Fibroblast of skin of back (primary cell): ENCODE measurements around the gene CERS6.
"Not testable (repeated sequence)": the region's sequence is repeated elsewhere in the genome, so short reads cannot be mapped to it uniquely, and the experiment has no call there.

Source experiments
- DNase-seq: peaks from one replicate; pipeline ENCODE4 v3.0.0-alpha.2; 2013

Gene CERS6

DNA sequence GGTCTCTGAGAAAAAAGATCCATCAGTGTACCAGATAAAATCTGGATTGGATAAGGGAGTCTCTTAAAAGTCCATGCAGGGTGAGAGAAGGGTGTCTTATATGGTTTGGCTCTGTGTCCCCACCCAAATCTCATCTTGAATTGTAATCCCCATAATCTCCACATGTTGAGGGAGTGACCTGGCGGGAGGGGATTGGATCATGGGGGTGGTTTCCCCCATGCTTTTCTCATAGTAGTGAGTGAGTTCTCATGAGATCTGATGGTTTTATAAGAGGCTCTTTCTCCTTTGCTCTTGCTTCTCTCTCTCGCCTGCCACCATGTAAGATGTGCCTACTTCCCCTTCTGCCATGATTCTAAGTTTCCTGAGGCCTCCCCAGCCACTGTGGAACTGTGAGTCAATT, 46.8 kb downstream of the CERS6 start:
- DNase-seq: not testable (repeated sequence)

GRCh38 chr2:168503901-168504300, 47.8 kb downstream of the CERS6 start:
- no peak for DNase-seq

DNA sequence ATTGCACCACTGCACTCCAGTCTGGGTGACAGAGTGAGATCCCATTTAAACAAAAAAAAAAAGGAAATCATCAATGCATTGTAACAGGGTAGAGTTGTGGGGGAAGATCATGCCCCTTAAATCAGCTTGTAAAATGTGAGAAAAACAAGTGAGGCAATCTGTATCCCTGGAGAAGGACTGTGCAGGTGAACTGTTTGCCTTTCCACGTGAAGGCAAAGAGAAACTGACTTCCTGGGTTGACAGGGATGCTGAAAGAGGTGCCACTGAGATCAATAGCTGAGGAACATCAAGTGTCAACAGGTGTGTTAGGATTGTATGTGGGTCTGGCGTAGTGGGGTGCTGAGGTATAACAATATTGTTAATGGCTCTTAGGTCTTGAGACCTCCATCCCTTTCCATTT, 48.3 kb downstream of the CERS6 start:
- DNase-seq: no peak

DNA sequence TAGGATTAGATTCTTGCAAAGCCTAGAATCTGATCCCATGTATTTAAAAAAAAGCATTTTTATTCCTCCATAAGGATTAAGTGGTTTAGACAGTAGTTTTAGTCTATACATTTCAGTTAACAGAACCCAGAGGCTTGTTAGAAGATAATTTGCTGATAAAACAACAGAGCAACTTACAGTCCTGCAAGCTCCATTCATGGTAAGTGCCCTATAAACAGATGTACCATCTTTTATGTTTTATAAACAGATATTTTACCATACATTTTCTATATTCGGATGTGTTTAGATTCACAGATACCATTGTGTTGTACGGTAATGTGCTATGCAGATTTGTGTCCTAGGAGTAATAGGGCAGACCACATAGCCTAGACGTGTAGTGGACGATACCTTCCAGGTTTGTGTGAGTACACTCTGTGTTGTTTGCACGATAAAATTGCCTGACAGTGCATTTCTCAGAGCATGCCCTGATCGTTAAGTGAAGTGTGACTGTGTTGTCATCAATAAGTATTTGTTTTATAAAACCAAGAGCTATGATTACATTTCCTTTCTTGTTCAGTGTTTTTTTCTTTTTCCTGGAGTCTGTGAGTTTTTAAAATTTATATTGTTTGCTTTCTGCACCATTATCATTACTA, 54.2 kb downstream of the CERS6 start:
- no peak for DNase-seq

DNA sequence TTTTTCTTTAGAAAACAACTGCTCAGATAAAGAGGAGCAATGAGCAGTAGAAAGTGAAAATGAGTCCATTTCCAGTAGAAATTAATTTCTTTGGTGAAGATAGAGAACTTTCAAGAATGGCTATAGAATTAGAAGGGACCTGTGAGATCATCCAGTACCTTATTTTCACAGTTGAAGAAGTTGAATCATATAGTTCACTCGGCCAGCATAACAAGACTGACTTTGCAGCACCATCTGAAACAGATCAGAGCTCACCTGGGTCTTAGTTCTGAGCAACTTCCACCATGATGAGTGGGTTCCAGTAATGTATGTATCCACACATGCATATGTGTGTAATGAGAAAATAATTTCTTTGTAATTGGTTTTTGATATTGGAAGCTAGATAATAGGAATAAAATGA, 58.6 kb downstream of the CERS6 start:
- no peak for DNase-seq

DNA sequence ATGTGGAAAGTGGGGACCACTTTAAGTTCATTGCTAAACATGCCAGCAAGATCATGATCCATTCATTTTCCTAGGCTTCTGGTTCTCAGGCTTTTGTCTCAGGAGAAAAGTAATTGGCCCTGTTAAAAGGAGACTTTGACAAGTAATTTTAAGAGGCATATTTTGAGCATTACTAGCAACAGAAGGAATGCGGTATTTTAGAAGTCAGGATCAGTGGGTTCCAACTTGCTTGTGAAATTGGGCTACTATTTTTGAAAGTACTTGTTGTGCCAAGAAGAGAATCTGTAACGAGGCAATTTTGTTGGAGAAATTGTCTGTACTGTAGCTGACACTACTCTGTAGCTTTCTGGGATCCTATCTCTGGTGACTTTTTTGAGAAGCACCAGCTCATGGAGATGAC, 59.4 kb downstream of the CERS6 start:
- DNase-seq: peak; percentile 86

DNA sequence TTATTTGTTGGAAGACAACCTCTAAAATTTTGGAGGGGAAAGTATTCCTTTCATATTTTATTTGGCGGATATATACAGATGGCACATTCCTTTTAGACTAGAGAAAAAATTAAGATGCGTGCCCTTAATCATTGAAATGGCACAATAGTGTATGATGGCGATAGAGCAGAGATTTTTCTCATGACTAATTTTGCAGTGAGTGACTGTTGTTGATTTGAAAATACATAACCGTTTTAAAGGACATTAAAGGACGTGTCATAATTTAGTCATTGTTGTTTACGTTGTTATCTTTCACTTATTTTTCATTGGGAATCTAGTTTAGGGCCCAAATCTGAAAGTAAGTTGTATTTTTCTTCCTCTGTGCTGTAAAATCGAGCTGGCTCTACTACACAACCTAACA, 61.7 kb downstream of the CERS6 start:
- no peak for DNase-seq

- peak; percentile 34 for DNase-seq
These were observed 62.5 kb downstream of the CERS6 start for GRCh38 chr2:168518555-168519066.

DNA sequence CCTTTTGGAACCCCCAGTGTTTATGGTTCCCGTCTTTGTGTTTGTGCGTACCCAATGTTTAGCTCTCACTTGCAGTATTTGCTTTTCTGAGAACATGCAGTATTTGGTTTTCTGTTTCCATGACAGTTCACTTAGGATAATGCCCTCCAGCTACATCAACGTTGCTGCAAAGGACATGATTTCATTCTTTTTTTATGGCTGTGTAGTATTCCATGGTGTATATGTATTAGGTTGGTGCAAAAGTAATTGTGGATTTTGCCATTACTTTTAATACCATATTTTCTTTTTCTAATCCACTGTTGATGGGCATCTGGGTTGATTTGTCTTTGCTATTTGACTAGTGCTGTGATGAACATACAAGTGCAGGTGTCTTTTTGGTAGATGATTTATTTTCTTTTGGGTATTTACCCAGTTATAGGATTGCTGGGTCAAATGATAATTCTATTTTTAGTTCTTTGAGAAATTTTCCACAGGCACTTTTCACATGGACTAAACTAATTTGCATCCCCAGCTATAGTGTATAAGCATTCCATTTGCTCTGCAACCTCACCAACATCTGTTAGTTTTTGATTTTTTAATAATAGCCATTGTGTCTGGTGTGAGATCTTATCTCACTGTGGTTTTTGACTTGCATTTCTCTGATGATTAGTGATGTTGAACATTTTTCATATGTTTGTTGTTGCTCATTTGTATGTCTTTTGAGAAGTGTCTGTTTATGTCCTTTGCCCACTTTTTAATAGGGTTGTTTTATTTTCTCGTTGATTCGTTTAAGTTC, 63.6 kb downstream of the CERS6 start:
- no peak for DNase-seq

DNA sequence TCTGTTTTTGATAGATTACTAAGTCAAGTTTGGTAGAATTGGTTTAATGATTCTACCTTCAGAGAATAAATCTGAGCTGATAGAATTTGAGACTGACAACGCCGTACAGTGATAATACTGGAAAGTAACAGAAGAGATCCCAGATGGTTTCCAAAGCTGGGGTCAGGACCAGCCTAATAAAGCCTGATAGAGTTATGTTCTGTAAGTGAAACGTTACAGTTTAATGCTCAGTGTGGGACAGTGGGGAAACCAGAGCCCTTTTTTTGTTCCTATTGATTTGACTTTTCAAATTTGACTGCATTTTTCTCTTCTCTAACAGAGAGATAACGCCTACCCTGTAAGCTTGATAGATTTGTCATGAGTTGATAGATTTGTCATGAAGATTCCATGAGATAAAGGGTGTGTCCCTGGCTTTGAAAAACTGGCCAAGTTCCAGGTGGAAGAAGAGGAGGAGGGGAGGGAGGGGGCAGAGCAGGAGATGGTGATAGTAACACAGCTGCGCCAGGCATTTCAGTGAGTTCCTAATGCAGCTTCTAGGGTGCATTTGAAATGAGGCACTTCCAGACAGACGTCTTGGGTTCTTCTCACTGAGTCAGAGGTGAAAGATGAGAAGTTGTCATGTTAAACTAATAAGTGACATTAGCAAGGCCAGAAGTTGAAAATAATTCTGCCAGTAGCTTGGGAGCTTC, 65.1 kb downstream of the CERS6 start:
- no peak for DNase-seq

DNA sequence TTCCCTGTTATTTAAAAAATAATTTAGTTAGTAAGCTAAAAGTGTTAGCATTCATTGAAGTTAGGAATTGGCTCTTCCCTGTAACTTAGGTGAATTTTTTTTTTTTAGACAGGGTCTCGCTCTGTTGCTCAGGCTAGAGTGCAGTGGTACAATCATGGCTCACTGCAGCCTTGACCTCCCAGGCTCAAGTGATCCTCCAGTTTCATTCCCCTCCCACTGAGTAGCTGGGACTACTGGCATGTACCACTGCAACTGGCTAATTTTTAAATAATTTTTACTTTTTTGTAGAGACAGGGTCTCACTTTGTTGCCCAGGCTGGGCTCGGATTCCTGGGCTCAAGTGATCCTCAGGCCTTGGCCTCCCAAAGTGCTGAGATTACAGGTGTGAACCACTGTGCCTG, 66.4 kb downstream of the CERS6 start:
- no peak for DNase-seq

DNA sequence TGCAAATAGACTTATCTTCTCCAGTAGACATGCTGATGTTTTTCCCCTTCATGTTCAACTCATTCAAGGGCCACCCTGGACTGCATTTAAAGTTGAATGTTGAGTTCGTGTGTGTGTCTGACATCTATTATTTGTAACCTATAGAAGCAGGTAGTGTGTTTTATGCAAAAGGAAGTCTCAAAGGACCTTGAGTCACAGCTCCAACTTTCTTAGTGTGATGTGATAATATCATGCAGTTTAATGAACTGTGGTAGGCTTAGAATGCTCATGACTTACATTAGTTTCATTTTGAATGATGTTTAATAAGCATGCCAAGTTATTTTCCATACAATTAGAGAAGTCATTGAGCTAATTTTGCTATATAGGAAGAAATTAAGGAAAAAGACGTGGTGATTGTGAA, 67.9 kb downstream of the CERS6 start:
- DNase-seq: no peak

DNA sequence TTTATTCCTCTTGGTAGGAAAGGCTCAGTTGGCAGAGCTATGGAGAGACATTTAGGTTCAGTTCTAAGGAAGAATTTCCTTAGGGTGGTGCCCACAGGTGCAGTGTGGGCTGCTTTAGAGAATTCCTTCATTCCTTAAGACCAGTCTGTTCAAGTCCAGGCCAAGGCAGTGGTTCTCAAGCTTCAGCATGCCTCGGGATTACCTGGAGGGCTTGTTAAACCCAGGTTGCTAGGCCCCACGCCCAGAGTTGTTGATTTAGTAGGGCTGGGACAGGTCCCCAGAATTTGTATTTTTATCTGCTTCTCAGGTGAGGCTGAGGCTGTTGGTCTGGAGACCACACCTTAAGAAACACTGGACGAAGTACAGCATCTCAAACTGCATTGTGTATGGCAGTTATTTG, 68.9 kb downstream of the CERS6 start:
- no peak for DNase-seq

DNA sequence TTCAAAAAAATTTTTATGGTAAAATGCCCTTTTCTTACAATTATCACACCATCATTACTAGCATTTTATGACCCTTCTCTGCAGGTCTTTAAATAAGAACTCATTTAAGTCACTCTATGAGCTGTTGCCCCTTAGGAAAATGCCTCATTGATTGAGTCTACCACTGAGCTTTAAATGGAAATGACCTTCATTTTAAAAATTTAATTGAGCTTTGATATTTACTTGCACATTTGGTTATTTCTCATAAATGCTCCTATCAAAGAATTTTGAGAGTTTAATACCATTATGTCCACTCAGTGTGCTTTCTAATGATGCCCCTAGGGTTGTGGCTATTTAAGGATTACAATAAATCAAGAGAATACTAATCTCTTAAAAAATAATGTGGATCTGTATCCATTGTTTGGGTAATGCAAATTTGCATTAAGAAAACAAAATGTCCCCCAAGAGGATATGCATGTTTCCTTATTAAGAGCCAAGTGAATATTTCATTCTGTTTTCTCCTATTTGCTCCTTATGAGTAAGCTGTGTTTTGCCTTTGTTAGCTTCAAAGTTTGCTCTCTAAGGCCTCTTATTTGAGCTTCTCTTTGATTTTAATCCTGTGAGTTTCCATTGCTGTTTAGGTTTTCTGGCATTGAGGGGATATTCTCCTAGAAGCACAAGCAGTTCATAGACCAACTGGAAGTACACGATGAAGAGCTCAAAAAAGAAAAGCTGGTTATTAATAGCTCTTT, 69.8 kb downstream of the CERS6 start:
- no peak for DNase-seq

DNA sequence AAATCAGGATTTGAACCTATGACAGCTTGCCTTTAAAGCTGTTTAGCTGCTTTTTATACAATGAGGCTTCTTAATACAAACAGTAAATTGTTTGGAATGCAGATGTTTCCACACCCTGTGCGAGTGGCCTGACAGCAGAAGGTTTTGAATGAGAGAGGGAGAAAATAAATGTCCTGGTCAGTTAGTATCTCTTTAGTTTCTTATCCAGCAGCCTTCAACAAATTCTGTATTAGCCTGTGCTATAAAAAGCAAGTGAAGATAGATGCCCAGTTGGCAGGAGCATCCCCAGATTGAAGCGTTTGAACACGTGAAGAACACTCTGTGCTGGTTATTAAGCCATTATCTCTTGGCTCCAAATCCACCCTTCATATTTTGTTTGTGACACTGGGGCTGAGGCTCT, 70.6 kb downstream of the CERS6 start:
- no peak for DNase-seq

GRCh38 chr2:168528016-168528415, 71.9 kb downstream of the CERS6 start:
- no peak for DNase-seq

DNA sequence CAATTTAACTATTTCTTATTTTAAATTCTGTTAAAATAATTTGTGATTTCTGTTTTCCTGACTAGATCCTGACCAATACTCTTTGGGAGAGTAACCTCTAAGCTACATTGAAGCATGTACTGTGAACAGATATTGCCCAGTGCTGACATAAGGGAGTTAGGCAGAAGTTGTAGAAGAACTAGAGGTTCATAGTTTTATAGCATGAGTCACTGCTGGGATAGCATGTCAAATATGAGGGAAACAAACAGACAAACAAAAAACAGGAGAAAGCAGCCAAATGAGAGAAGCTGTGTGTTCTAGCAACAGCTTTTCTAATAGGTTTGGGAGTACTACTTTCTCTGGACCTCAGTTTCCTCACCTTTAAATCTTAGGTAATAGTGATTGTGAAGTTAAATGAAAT, 72.4 kb downstream of the CERS6 start:
- no peak for DNase-seq

DNA sequence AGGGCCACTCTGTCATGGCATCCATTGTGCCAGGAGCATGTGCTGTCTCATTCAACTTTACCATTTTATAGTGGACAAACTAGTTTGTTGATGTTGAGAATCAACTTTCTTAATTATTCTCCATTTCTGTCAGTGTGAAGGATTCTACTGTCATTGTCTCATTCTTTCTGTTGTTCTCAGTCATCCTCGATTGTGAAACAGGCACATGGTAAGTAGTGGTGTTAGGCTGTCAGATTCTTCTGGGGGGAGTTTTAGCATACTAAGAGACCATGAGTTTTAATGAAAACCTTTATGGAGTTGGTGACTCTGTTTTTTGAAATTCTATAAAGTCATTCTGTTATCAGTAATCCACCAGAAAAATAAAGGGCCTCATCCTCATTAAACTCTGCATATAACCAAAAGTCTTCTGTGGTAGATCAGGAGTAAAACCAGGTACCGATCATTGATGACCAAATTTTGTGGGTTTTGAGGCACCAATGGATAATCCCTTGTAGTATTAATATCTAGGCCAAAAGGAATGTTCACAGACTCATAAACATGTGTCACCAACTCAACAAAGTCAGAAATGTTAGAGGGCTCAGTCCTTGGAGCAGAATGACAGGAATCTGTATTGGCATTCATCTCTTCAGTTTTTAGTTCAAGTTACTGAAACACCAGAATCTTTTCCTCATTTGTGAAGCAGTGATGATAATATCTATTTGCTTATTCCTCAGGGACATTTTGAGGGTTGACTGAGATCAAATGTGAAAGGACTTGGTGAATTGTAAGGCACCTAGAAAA, 73.2 kb downstream of the CERS6 start:
- peak; percentile 58 for DNase-seq

DNA sequence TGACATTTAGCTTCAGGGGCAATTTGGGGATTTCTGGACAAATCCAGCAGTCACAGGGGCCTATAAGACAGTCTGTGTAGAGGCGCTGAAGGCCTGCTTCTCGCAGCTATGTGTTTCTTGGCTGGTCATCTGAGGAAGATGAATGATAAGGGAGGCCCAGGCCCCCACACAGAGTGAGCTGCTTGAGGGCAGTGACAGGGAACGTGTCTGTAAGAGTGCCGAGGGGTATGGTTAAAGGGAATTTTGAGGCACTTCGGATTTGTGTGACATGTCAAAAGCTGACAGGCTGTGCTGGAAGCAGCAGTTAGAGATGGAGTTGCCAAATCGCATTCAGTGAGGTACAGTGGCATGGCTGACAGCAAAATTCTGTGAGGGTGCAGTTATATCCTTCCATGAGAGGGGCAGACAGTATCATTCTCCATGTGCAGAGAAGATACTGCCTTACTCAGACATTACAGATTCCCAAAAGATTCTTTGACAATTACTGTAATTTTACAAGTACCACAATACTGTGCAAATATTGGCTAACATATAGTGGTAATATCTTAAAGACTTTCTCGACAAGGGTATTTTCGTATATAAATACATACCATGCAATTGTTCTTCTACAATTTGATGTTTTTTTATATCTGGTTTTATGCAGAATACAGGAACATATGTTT, 74.0 kb downstream of the CERS6 start:
- DNase-seq: no peak

DNA sequence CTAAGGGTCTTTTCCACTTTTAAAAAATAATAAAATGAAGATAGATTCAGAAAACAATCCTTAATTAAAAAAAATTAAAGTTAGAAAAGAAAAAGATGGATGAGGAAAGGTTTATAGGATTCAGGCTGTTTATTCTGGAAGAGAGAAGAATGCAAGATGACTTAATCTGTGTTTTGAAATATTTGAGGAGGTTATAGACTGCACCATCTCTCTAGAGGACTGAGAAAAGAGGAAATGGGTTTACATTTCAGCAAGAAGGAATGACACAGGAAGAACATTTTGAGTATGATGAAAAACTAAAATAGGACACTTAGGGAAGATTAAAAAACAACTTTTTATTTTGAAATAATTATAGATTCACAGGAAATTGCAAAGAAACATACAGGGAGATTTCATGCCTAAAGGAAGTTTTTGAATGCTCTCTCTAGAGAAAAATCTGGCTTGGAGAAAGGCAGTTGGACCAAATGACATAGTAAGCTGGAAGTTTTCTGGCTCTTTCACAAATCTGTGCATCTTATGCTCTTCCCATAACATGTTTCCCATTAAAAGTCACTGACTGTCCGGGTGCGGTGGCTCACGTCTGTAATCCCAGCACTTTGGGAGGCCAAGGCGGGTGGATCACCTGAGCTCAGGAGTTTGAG, 75.0 kb downstream of the CERS6 start:
- peak; percentile 72 for DNase-seq

GRCh38 chr2:168534926-168535325, 78.9 kb downstream of the CERS6 start:
- DNase-seq: no peak
